Stomach (tissue), 9 donors: ENCODE results near the gene S100A9. TPM values are rescaled to one million over a fixed set of nuclear protein-coding genes. Genes with fewer than 3 reads are reported as not detected.

Experiments
- DNase-seq, 2 donors: peaks; one replicate each; pipeline versions ENCODE4 v3.0.0 to v3.0.0-alpha.2; 2013 to 2019
- H3K27ac ChIP-seq, 5 donors: fragments of 200-600 bp in 4 of 5; sonication (generic) in 4 of 5; one replicate each; pipeline ENCODE4 v1.5.1; 2013 to 2019; ENCODE audit warnings: mild to moderate bottlenecking in 1 of 5, moderate library complexity in 1 of 5
- H3K27me3 ChIP-seq, 3 donors: fragments of 200-600 bp; sonication (generic); one replicate each; pipeline ENCODE4 v1.5.1; 2017 to 2019; ENCODE audit warnings: mixed run types in 1 of 3
- H3K36me3 ChIP-seq, 4 donors: fragments of 200-600 bp; sonication (generic); 1 replicate in 3 of 4; 2 replicates in 1 of 4; pipeline ENCODE4 v1.5.1; 2016 to 2019
- H3K4me1 ChIP-seq, 4 donors: fragments of 200-600 bp; sonication (generic); one replicate each; pipeline ENCODE4 v1.5.1; 2016 to 2019
- H3K4me3 ChIP-seq, 4 donors: fragments of 200-600 bp; sonication (generic) in 3 of 4; one replicate each; pipeline ENCODE4 v1.5.1; 2016 to 2019; ENCODE audit warnings: mild to moderate bottlenecking in 1 of 4
- H3K9me3 ChIP-seq, 4 donors: fragments of 200-600 bp; sonication (generic); one replicate each; pipeline ENCODE4 v1.5.1; 2016 to 2019
- EP300 ChIP-seq: sonication (generic); formaldehyde crosslinking; IDR thresholded peaks from one replicate; pipeline ENCODE4 v1.6.1; 2017; ENCODE audit warnings: antibody characterized with exemption
- POLR2A ChIP-seq, 4 donors: fragments of 450-650 bp; IDR thresholded peaks; one replicate each; pipeline ENCODE4 v1.6.1; 2016; ENCODE audit warnings: antibody characterized with exemption in 4 of 4, control low read depth in 2 of 4, mild to moderate bottlenecking in 1 of 4, moderate library complexity in 1 of 4
- POLR2AphosphoS5 ChIP-seq, 3 donors: sonication (generic); formaldehyde crosslinking; IDR thresholded peaks; one replicate each; pipeline ENCODE4 v1.6.1; 2016; ENCODE audit warnings: antibody characterized with exemption in 3 of 3
- WGBS, 5 donors: extraction: QIAGEN DNeasy Blood & Tissue Kit in 3 of 5; methylation state at CpG; one replicate each; pipeline versions ENCODE4 v1.1.5 to v1.1.7; 2013 to 2018; 5-methylcytosine and 5-hydroxymethylcytosine counted together
- intact Hi-C: fragments of 100-400 bp; cut with DNase I; formaldehyde crosslinking; loops from one replicate; pipeline ENCODE4 v1.15.1; 2023; ENCODE audit warnings: low total_unique reads
- polyA plus RNA-seq, 3 donors: library from polyadenylated mRNA; stranded (reverse); fragments of 200-250 nt; gene quantifications; one replicate each; pipeline ENCODE4 v1.2.3, GENCODE V29; 2013
- total RNA-seq, 5 donors: library from RNA; depleted of rRNA; stranded (reverse); fragments of >200 nt; gene quantifications; one replicate each; pipeline versions ENCODE4 v1.1.0 to v1.2.3, GENCODE V29; 2014 to 2016
- TF ChIP-seq, protein P1 (sequence below), 7 experiments: fragments of 450-650 bp in 4 of 7; fragments of 200-600 bp in 3 of 7; sonication (generic) in 3 of 7; IDR thresholded peaks; one replicate each; pipeline ENCODE4 v1.5.1; 2016 to 2019; ENCODE audit warnings: antibody characterized with exemption in 7 of 7, control low read depth in 2 of 7, mild to moderate bottlenecking in 1 of 7
- donor health status: healthy with polysubstance abuse.
- donor health status: Bipolar disorder and iron deficiency.
- donor health status: healthy.

Gene S100A9
- total and polyA plus RNA-seq, 8 donors = 17.4 to 9,878 (median 276) TPM; not detected in 1

DNA sequence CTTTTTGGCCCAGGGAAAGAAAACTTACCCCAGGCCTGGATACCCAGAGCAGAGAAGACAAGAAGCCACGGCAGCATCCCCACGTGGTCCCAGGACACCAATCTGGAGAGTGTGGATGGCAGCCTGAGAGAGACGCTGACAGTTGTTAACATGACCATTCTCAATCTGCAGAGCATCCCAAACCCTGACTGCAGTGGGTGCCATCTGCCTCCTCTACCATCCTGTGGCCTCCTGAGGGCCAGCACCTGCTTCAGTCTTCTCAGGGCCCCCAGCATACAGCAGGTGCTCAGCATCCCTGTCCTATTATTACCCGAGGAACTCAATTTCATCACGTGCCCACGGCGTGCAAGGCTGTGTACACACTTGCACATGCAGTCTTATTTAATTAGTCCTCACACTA, 9.8 kb upstream of the S100A9 start:
- no peak for DNase-seq
- peaks cover 0 to 14% (median 0%) of the 10 kb centered on the region in 4 donors for H3K4me1 ChIP-seq
- intact Hi-C loops = no loop called here
- H3K36me3 ChIP-seq = no peaks in the 10 kb centered on the region
- H3K4me3 ChIP-seq = no peak overlapping the region
- H3K27me3 ChIP-seq = peaks cover 0 to 77% (median 17%) of the 10 kb centered on the region in 3 donors
- no peaks in the 10 kb centered on the region for H3K9me3 ChIP-seq
- TF ChIP-seq POLR2A (IDR thresholded peaks at IDR 0.05) (no peak), EP300 (no peak), POLR2AphosphoS5 (IDR thresholded peaks at IDR 0.05) (no peak)
- TF ChIP-seq, protein P1, sequence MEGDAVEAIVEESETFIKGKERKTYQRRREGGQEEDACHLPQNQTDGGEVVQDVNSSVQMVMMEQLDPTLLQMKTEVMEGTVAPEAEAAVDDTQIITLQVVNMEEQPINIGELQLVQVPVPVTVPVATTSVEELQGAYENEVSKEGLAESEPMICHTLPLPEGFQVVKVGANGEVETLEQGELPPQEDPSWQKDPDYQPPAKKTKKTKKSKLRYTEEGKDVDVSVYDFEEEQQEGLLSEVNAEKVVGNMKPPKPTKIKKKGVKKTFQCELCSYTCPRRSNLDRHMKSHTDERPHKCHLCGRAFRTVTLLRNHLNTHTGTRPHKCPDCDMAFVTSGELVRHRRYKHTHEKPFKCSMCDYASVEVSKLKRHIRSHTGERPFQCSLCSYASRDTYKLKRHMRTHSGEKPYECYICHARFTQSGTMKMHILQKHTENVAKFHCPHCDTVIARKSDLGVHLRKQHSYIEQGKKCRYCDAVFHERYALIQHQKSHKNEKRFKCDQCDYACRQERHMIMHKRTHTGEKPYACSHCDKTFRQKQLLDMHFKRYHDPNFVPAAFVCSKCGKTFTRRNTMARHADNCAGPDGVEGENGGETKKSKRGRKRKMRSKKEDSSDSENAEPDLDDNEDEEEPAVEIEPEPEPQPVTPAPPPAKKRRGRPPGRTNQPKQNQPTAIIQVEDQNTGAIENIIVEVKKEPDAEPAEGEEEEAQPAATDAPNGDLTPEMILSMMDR (IDR thresholded peaks at IDR 0.05) = no peak
- no peak overlapping the region for H3K27ac ChIP-seq
- WGBS, 5 donors = 62 to 66% (median 66%) methylated on average over 7 of the region's 7 CpGs

DNA sequence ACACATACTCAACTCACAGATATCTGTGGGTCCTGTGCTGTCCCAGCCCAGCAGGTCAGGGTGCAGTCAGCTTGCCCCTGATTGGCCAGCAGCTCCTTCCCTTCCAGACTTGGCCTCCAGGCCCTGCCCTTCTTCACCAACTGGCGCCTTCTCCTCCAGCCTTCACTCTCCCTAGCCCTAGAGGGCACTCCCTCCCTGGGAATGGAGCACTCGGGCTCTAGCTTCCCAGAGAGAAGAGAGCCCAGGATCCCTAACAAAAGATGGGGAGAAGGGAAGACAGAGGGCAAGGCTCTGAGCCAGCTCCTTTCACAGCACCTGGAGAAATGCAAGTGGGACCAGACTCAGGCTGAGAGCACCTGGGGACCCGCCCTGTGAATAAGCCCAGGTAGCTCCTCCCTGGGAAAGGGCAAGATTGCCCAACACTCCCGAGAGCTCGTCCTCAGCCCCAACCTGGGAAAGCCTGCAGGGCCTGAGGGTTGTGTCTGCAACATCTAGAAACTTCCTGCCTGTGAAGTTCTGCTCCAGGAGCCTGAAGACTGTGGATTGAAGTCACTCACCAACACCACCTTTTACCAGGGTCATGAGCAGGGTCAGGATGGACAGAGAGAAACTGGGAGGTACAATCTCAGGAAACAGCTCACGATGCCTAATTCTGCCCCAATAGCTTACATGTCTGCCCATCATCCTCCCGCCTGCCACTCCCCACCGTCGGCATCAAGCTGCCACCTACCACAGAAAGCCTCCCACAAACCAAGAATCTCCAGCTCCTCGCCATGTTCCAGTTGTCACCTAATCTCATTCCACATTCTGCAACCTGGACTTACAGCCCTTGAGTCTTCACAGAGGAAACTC, 8.9 kb upstream of the S100A9 start, which contains the start of gene PGLYRP4:
Gene PGLYRP4 (minus strand): TSS at position 331 of the 852 bp plus-strand sequence. CDS start 909 bp downstream, outside the sequence.
- 51 to 72% (median 60%) methylated on average over 8 to 10 of the region's 10 CpGs for WGBS, 5 donors
- intact Hi-C loops = no loop called here
- Histone ChIP-seq H3K4me1 (peaks cover 0 to 14% (median 0%) of the 10 kb centered on the region in 4 donors), H3K36me3 (no peaks in the 10 kb centered on the region), H3K4me3 (no peak within 1 kb of the TSS), H3K27me3 (peaks cover 0 to 81% (median 17%) of the 10 kb centered on the region in 3 donors), H3K27ac (no peak within 1 kb of the TSS), H3K9me3 (no peaks in the 10 kb centered on the region)
- DNase-seq = no peak
- TF ChIP-seq, protein P1 (IDR thresholded peaks at IDR 0.05) = no peak
- TF ChIP-seq EP300 (no peak), POLR2A (IDR thresholded peaks at IDR 0.05) (no peak), POLR2AphosphoS5 (IDR thresholded peaks at IDR 0.05) (no peak)

DNA sequence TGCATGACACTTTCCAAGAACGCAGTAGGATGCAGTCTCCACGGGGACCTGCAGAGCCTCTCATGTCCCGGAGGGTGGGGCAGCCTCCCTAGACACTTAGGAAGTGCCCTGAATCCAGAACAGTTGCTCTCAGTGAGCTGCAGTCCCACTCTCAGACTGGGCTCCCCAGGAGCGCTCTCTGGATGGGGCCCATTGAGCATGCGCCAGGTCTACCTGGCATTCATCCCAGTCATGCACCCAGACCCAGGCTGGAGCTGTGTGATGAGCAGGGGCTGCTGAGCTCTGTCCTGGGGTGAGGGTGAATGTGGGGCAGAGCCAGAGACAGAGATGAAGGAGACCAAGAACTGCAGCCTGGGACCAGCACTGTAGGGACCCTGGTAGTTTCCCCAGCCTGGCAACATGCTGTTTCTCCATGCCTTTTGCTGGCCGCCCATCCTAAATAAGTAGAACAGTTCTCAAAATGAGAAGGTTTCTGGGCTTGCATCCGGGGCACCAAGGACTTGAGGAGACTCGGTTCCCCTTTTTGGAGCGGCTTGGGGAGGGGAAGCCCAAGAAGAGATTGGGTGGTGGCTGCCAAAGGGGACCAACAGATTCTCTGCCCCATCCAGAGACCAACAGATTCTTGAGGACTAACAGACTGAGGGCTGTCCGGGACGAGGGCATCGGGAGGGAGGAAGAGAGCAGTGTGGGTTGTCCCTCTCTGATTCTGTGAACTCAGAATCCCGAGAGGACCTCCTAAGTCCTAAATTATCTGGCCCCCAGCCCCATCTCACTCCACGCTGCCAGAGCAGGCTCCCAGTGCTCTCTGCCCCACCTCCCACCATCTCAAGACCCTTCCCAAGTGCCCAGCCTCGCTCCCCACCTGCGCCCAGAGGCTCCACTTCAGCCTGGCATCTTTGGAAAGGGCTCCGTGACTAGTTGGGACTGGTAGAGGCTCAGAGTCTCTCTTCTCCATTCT, 8.0 kb upstream of the S100A9 start:
- no peaks in the 10 kb centered on the region for H3K36me3 ChIP-seq
- H3K4me1 ChIP-seq = peaks cover 0 to 9% (median 0%) of the 10 kb centered on the region in 4 donors
- H3K4me3 ChIP-seq = no peak overlapping the region
- H3K9me3 ChIP-seq = no peaks in the 10 kb centered on the region
- intact Hi-C loops = loop anchor here (5.0 kb wide), 1 partner anchor 143 kb away; no protein-coding TSS in a partner anchor
- TF ChIP-seq, protein P1 (IDR thresholded peaks at IDR 0.05) = no peak
- TF ChIP-seq POLR2A (IDR thresholded peaks at IDR 0.05) (no peak), POLR2AphosphoS5 (IDR thresholded peaks at IDR 0.05) (no peak), EP300 (no peak)
- no peak overlapping the region for H3K27ac ChIP-seq
- DNase-seq = no peak
- WGBS, 5 donors = 48 to 69% (median 60%) methylated on average over 13 to 17 of the region's 17 CpGs
- H3K27me3 ChIP-seq = peaks cover 0 to 83% (median 17%) of the 10 kb centered on the region in 3 donors
